Breast epithelium (tissue), 3 donors: ENCODE data around the gene AP3S1.

Experiments
- CTCF ChIP-seq, 3 donors: fragments of 450-650 bp; IDR thresholded peaks; one replicate each; pipeline ENCODE4 v1.5.1; 2016 to 2017; ENCODE audit warnings: antibody characterized with exemption in 3 of 3, mild to moderate bottlenecking in 3 of 3, moderate library complexity in 3 of 3
- POLR2A ChIP-seq: fragments of 450-650 bp; IDR thresholded peaks from one replicate; pipeline ENCODE4 v1.6.1; 2016; ENCODE audit warnings: antibody characterized with exemption, mild to moderate bottlenecking, moderate library complexity
- POLR2AphosphoS5 ChIP-seq, 3 donors: sonication (generic); formaldehyde crosslinking; IDR thresholded peaks; one replicate each; pipeline ENCODE4 v1.6.1; 2017; ENCODE audit warnings: antibody characterized with exemption in 3 of 3

- TF ChIP-seq CTCF (IDR thresholded peaks at IDR 0.05) (no peak), POLR2AphosphoS5 (IDR thresholded peaks at IDR 0.05) (no peak), POLR2A (no peak)
Measured at GRCh38 chr5:115810761-115811160, 31.0 kb upstream of the AP3S1 start.
